ENCODE data around the gene LENG1.

Gene LENG1

GRCh38 chr19:54133957-54134590 is 25.4 kb downstream of the LENG1 start:
- no peak for TF ChIP-seq POLR2A (IDR thresholded peaks at IDR 0.05; ENCODE audit: low read length)
- DNase-seq = no peak

- no peak for TF ChIP-seq POLR2A (IDR thresholded peaks at IDR 0.05; ENCODE audit: low read length)
- TF ChIP-seq GATA1 (IDR thresholded peaks at IDR 0.05; ENCODE audit: low read depth, low read length) = no peak
Measured at GRCh38 chr19:54133312-54133956, 26.1 kb downstream of the LENG1 start.

GRCh38 chr19:54129617-54129996 is 29.9 kb downstream of the LENG1 start:
- TF ChIP-seq POLR2A (IDR thresholded peaks at IDR 0.05; ENCODE audit: low read length) (no peak), GATA1 (IDR thresholded peaks at IDR 0.05; ENCODE audit: low read depth, low read length) (no peak)
- no peak for DNase-seq

More at GRCh38 chr19:54133312-54133956, 26.1 kb downstream of the LENG1 start:
- DNase-seq = peak; percentile 23 to 35

GRCh38 chr19:54128796-54129616 is 30.5 kb downstream of the LENG1 start:
- DNase-seq = no peak
- TF ChIP-seq POLR2A (IDR thresholded peaks at IDR 0.05; ENCODE audit: low read length) (no peak), GATA1 (IDR thresholded peaks at IDR 0.05; ENCODE audit: low read depth, low read length) (no peak)

GRCh38 chr19:54128441-54128725 is 31.1 kb downstream of the LENG1 start:
- TF ChIP-seq POLR2A (IDR thresholded peaks at IDR 0.05; ENCODE audit: low read length) = no peak
- TF ChIP-seq GATA1 (IDR thresholded peaks at IDR 0.05; ENCODE audit: low read depth, low read length) = no peak
- no peak for DNase-seq

GRCh38 chr19:54127688-54128440 is 31.7 kb downstream of the LENG1 start:
- no peak for DNase-seq
- TF ChIP-seq POLR2A (IDR thresholded peaks at IDR 0.05; ENCODE audit: low read length) = no peak
- TF ChIP-seq GATA1 (IDR thresholded peaks at IDR 0.05; ENCODE audit: low read depth, low read length) = no peak

- no peak for DNase-seq
- TF ChIP-seq GATA1 (IDR thresholded peaks at IDR 0.05; ENCODE audit: low read depth, low read length) (no peak), POLR2A (IDR thresholded peaks at IDR 0.05; ENCODE audit: low read length) (no peak)
Measured at GRCh38 chr19:54125713-54126112, 33.8 kb downstream of the LENG1 start.

- TF ChIP-seq POLR2A (IDR thresholded peaks at IDR 0.05; ENCODE audit: low read length) (no peak), GATA1 (IDR thresholded peaks at IDR 0.05; ENCODE audit: low read depth, low read length) (no peak)
- DNase-seq = no peak
Measured at GRCh38 chr19:54124393-54124792, 35.1 kb downstream of the LENG1 start.

GRCh38 chr19:54123682-54124081 is 35.8 kb downstream of the LENG1 start:
- no peak for DNase-seq
- no peak for TF ChIP-seq GATA1 (IDR thresholded peaks at IDR 0.05; ENCODE audit: low read depth, low read length)

- no peak for DNase-seq
- no peak for TF ChIP-seq GATA1 (IDR thresholded peaks at IDR 0.05; ENCODE audit: low read depth, low read length)
- TF ChIP-seq POLR2A (IDR thresholded peaks at IDR 0.05; ENCODE audit: low read length) = no peak
Measured at GRCh38 chr19:54121259-54121658, 38.3 kb downstream of the LENG1 start.

- TF ChIP-seq GATA1 (IDR thresholded peaks at IDR 0.05; ENCODE audit: low read depth, low read length) (no peak), POLR2A (IDR thresholded peaks at IDR 0.05; ENCODE audit: low read length) (peak; percentile 84)
Measured at GRCh38 chr19:54115109-54116063, 44.1 kb downstream of the LENG1 start, which contains the start of the genes PRPF31 and TFPT. Gene PRPF31 (plus strand): TSS chr19:54115754. CDS start chr19:54118279, 2,525 bp downstream. Gene TFPT (minus strand): TSS chr19:54115657. CDS start chr19:54115269, 388 bp downstream.

GRCh38 chr19:54114340-54115108 is 45.0 kb downstream of the LENG1 start:
- TF ChIP-seq POLR2A (IDR thresholded peaks at IDR 0.05; ENCODE audit: low read length) = peak; percentile 32
- no peak for TF ChIP-seq GATA1 (IDR thresholded peaks at IDR 0.05; ENCODE audit: low read depth, low read length)
- no peak for DNase-seq

More at GRCh38 chr19:54115109-54116063, 44.1 kb downstream of the LENG1 start, which contains the start of the genes PRPF31 and TFPT:
- DNase-seq = peak; percentile 98 to 99
